Measurements from ENCODE around the gene NEK2. TPM values are rescaled to one million over a fixed set of nuclear protein-coding genes. Genes with fewer than 3 reads are reported as not detected.

NEK2 gene
- total and polyA plus RNA-seq, 2 of the 13 experiments (the other 11 are each of a cell fraction or from before 2014, with no cell fraction given), result 10.9 to 40.8 TPM

DNA sequence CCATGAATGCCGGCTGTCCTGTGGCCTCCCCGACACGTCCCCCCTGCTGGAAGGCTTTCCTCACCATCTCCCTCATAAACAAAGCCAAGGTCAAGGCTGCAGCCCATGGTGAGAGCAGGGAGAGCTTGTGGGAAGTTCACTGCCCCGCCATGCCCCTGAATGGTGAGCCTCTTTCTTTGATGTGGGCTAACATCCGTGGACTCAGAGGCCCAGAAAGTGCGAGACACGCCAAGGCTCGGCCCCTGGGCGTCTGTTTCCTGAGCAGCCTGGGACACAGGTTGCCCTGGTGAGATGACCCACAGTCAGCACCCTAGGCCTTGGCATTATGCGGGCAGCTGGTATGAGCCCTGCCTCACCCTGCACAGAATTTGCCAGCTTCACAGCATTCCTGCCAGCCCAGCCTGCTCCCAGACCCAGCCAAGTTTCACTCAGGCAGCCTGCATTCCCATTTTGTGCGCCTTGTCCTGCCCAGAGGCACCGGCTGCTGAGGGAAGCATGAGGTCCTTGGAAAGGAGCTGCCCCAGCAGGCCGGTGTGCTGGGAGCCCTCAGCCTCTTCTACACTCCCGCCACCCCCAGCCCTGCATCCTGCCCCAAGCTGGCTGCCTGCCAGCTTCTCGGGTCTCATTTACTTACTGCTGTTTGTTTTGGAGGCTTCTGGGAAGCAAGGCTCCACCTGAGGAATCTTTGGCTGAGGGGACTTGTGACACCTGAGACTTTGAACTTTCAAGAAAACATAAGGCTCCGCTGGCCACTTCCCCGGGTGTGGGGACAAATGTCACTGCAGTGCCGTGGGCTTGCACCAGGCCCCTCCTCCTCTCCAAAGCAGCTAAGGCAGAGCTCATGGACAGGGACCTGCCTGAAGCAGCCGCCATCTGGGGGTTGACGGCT lies 31.9 kb downstream of the NEK2 start (continued):
- TF ChIP-seq ZSCAN22 (CRISPR knock-in tag; IDR thresholded peaks at IDR 0.05) (no peak), NFYB (CRISPR knock-in tag; IDR thresholded peaks at IDR 0.05) (no peak), ZNF282 (IDR thresholded peaks at IDR 0.05; ENCODE audit: partially characterized antibody) (no peak), ZNF747 (CRISPR knock-in tag; IDR thresholded peaks at IDR 0.05; ENCODE audit: borderline replicate concordance) (peak; percentile 73; the same call in 1 of the 2 replicates), NR3C1 (CRISPR knock-in tag; IDR thresholded peaks at IDR 0.05) (no peak), DNMT3B (CRISPR knock-in tag; conservative IDR thresholded peaks at IDR 0.05) (0 out of 2 replicates have a peak, but pooled peaks have one; percentile 62), ZNF749 (CRISPR knock-in tag; IDR thresholded peaks at IDR 0.05; ENCODE audit: borderline replicate concordance) (0 out of 2 replicates have a peak, but pooled peaks have one; percentile 71), SSRP1 (CRISPR knock-in tag; IDR thresholded peaks at IDR 0.05) (peak; percentile 75; the same call in 1 of the 2 replicates), NCOA2 (CRISPR knock-in tag; IDR thresholded peaks at IDR 0.05) (peak; percentile 94), HNF4A (CRISPR knock-in tag; IDR thresholded peaks at IDR 0.05) (peak; percentile 86), ZBTB21 (CRISPR knock-in tag; IDR thresholded peaks at IDR 0.05) (peak; percentile 43; the same call in 1 of the 2 replicates)
- TF ChIP-seq, protein P1, sequence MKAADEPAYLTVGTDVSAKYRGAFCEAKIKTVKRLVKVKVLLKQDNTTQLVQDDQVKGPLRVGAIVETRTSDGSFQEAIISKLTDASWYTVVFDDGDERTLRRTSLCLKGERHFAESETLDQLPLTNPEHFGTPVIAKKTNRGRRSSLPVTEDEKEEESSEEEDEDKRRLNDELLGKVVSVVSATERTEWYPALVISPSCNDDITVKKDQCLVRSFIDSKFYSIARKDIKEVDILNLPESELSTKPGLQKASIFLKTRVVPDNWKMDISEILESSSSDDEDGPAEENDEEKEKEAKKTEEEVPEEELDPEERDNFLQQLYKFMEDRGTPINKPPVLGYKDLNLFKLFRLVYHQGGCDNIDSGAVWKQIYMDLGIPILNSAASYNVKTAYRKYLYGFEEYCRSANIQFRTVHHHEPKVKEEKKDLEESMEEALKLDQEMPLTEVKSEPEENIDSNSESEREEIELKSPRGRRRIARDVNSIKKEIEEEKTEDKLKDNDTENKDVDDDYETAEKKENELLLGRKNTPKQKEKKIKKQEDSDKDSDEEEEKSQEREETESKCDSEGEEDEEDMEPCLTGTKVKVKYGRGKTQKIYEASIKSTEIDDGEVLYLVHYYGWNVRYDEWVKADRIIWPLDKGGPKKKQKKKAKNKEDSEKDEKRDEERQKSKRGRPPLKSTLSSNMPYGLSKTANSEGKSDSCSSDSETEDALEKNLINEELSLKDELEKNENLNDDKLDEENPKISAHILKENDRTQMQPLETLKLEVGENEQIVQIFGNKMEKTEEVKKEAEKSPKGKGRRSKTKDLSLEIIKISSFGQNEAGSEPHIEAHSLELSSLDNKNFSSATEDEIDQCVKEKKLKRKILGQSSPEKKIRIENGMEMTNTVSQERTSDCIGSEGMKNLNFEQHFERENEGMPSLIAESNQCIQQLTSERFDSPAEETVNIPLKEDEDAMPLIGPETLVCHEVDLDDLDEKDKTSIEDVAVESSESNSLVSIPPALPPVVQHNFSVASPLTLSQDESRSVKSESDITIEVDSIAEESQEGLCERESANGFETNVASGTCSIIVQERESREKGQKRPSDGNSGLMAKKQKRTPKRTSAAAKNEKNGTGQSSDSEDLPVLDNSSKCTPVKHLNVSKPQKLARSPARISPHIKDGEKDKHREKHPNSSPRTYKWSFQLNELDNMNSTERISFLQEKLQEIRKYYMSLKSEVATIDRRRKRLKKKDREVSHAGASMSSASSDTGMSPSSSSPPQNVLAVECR (CRISPR knock-in tag; IDR thresholded peaks at IDR 0.05; ENCODE audit: borderline replicate concordance), result peak; percentile 53; the same call in 1 of the 2 replicates
- TF ChIP-seq, protein P2, sequence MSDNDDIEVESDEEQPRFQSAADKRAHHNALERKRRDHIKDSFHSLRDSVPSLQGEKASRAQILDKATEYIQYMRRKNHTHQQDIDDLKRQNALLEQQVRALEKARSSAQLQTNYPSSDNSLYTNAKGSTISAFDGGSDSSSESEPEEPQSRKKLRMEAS (IDR thresholded peaks at IDR 0.05), result peak; percentile 51
- TF ChIP-seq, protein P3, sequence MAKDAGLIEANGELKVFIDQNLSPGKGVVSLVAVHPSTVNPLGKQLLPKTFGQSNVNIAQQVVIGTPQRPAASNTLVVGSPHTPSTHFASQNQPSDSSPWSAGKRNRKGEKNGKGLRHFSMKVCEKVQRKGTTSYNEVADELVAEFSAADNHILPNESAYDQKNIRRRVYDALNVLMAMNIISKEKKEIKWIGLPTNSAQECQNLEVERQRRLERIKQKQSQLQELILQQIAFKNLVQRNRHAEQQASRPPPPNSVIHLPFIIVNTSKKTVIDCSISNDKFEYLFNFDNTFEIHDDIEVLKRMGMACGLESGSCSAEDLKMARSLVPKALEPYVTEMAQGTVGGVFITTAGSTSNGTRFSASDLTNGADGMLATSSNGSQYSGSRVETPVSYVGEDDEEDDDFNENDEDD (CRISPR knock-in tag; IDR thresholded peaks at IDR 0.05; ENCODE audit: borderline replicate concordance), result peak; percentile 29; the same call in 1 of the 2 replicates
- TF ChIP-seq, protein P4, sequence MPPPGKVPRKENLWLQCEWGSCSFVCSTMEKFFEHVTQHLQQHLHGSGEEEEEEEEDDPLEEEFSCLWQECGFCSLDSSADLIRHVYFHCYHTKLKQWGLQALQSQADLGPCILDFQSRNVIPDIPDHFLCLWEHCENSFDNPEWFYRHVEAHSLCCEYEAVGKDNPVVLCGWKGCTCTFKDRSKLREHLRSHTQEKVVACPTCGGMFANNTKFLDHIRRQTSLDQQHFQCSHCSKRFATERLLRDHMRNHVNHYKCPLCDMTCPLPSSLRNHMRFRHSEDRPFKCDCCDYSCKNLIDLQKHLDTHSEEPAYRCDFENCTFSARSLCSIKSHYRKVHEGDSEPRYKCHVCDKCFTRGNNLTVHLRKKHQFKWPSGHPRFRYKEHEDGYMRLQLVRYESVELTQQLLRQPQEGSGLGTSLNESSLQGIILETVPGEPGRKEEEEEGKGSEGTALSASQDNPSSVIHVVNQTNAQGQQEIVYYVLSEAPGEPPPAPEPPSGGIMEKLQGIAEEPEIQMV (CRISPR knock-in tag; IDR thresholded peaks at IDR 0.05; ENCODE audit: low read depth), result 0 out of 2 replicates have a peak, but pooled peaks have one; percentile 37
- TF ChIP-seq, protein P5, sequence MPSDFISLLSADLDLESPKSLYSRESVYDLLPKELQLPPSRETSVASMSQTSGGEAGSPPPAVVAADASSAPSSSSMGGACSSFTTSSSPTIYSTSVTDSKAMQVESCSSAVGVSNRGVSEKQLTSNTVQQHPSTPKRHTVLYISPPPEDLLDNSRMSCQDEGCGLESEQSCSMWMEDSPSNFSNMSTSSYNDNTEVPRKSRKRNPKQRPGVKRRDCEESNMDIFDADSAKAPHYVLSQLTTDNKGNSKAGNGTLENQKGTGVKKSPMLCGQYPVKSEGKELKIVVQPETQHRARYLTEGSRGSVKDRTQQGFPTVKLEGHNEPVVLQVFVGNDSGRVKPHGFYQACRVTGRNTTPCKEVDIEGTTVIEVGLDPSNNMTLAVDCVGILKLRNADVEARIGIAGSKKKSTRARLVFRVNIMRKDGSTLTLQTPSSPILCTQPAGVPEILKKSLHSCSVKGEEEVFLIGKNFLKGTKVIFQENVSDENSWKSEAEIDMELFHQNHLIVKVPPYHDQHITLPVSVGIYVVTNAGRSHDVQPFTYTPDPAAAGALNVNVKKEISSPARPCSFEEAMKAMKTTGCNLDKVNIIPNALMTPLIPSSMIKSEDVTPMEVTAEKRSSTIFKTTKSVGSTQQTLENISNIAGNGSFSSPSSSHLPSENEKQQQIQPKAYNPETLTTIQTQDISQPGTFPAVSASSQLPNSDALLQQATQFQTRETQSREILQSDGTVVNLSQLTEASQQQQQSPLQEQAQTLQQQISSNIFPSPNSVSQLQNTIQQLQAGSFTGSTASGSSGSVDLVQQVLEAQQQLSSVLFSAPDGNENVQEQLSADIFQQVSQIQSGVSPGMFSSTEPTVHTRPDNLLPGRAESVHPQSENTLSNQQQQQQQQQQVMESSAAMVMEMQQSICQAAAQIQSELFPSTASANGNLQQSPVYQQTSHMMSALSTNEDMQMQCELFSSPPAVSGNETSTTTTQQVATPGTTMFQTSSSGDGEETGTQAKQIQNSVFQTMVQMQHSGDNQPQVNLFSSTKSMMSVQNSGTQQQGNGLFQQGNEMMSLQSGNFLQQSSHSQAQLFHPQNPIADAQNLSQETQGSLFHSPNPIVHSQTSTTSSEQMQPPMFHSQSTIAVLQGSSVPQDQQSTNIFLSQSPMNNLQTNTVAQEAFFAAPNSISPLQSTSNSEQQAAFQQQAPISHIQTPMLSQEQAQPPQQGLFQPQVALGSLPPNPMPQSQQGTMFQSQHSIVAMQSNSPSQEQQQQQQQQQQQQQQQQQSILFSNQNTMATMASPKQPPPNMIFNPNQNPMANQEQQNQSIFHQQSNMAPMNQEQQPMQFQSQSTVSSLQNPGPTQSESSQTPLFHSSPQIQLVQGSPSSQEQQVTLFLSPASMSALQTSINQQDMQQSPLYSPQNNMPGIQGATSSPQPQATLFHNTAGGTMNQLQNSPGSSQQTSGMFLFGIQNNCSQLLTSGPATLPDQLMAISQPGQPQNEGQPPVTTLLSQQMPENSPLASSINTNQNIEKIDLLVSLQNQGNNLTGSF (CRISPR knock-in tag; IDR thresholded peaks at IDR 0.05), result no peak

Data from HepG2 (cell line).